Stimulated activated CD4-positive, alpha-beta T cell treated with anti-CD3 and anti-CD28 coated beads, Interleukin-1b, Interleukin-23, amount 100 ng/mL, for 24 hours (primary cell): ENCODE measurements around the gene CT47B1.
"Not testable (repeated sequence)": the region's sequence is repeated elsewhere in the genome, so short reads cannot be mapped to it uniquely, and the experiment has no call there.

Experiments used
- DNase-seq, 4 experiments: peaks; one replicate each; pipeline ENCODE4 v3.0.0-alpha.2; 2020; ENCODE audit warnings: low read depth in 4 of 4, low spot score in 1 of 4

CT47B1 gene

GRCh38 chrX:120875766-120876165 lies at the start of gene CT47B1:
Gene CT47B1, minus strand, starts transcription at chrX:120875866. Its CDS starts 196 bp downstream, at chrX:120875670.
- not testable (repeated sequence) for DNase-seq

- no peak for DNase-seq
These were observed 748 bp downstream of the CT47B1 start for GRCh38 chrX:120874678-120875557.

- no peak for DNase-seq
These were observed 18.4 kb downstream of the CT47B1 start for GRCh38 chrX:120857240-120857639.

GRCh38 chrX:120840827-120841226 lies 34.8 kb downstream of the CT47B1 start:
- DNase-seq, result no peak

- DNase-seq, result no peak
These were observed 36.2 kb downstream of the CT47B1 start for GRCh38 chrX:120839491-120839890.

- DNase-seq, result not testable (repeated sequence)
These were observed 48.5 kb downstream of the CT47B1 start for GRCh38 chrX:120827213-120827612.

- DNase-seq, result no peak
These were observed 50.5 kb downstream of the CT47B1 start for GRCh38 chrX:120825146-120825545.

GRCh38 chrX:120824021-120824420 lies 51.6 kb downstream of the CT47B1 start:
- no peak for DNase-seq

- DNase-seq, result no peak
These were observed 52.1 kb downstream of the CT47B1 start for GRCh38 chrX:120823556-120823955.
